ENCODE data around the gene NTNG2. TPM values are rescaled to one million over a fixed set of nuclear protein-coding genes. Genes with fewer than 3 reads are reported as not detected.

The NTNG2 gene
- total and polyA plus RNA-seq, 9 of the 15 experiments (the other 6 are each of a cell fraction or from before 2014, with no cell fraction given), result 0.01 to 0.11 (median 0.09) TPM; not detected in 6

DNA sequence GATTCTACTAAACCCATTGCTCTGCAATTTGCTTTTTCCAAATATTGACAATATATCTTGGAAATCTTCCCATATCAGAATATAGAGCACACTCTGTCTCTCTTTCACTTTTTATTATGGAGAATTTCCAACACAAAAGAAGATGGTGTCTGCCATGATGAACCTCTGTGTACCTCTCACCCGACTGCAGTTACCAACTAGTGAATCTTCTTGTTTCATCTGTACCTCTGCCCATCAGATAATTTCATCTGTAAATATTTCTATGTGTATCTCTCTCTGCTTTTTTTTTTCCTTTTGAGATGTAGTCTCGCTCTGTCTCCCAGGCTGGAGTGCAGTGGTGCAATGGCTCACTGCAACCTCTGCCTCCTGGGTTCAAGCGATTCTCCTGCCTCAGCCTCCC lies 62.8 kb downstream of the NTNG2 start:
- no peak overlapping the region for H3K27ac ChIP-seq (ENCODE audit: extremely low read depth, low read depth, low read length)
- H3K79me2 ChIP-seq (ENCODE audit: control insufficient read depth, insufficient read depth, low read length), result no peaks in the 10 kb centered on the region
- in situ Hi-C loops (cut with MboI) (no loop called here), intact Hi-C loops (cut with micrococcal nuclease) (no loop called here)
- no peaks in the 10 kb centered on the region for H3K9me3 ChIP-seq (replicated peaks; ENCODE audit: control insufficient read depth, insufficient read depth, low read depth, low read length)
- no peaks in the 10 kb centered on the region for H3K36me3 ChIP-seq (ENCODE audit: control insufficient read depth, insufficient read depth, low read length)
- 0% methylated on average over 3 of the region's 3 CpGs for WGBS (ENCODE audit: insufficient coverage, low coverage, missing lambda C conversion rate)
- DNase-seq (ENCODE audit: extremely low read depth in 1 of 4, low spot score in 3 of 4) (no peak), ATAC-seq (no peak), FAIRE-seq (no peak)
- no peak overlapping the region for H3K4me2 ChIP-seq (ENCODE audit: insufficient read depth, low read length)
- CTCF ChIA-PET (ENCODE audit: low intra/inter-chr PET ratio), result no interaction called here
- H3K27me3 ChIP-seq (ENCODE audit: control insufficient read depth in 2 of 2, insufficient read depth in 2 of 2, low read length in 2 of 2), result peaks cover 42 to 66% of the 10 kb centered on the region in 2 experiments
- no peaks in the 10 kb centered on the region for H3K9me1 ChIP-seq (ENCODE audit: control insufficient read depth, insufficient read depth, low read length)
- H3K4me3 ChIP-seq, result no peak overlapping the region
- no peak overlapping the region for H3K9ac ChIP-seq (ENCODE audit: insufficient read depth in 1 of 2, low read depth in 2 of 2, low read length in 2 of 2)
- BruUV-seq (replicated peaks), result no TSS peak
- POLR2A ChIA-PET, result interaction anchor here (0.6 to 1.0 kb wide), 2 partner anchors 16 to 81 kb away, joined by 3 read pairs; no protein-coding TSS in a partner anchor
- no peaks in the 10 kb centered on the region for H3K4me1 ChIP-seq (replicated peaks in 1 of 2; ENCODE audit: control insufficient read depth in 2 of 2, insufficient read depth in 2 of 2, low read length in 2 of 2)
- peaks cover 12% of the 10 kb centered on the region for H4K20me1 ChIP-seq (replicated peaks; ENCODE audit: control insufficient read depth, insufficient read depth, low read length)
- no peak overlapping the region for H2AFZ ChIP-seq (ENCODE audit: low read depth, low read length)
- TF ChIP-seq POLR2A (conservative IDR thresholded peaks at IDR 0.05) (no peak), MTA3 (IDR thresholded peaks at IDR 0.05; ENCODE audit: borderline replicate concordance) (no peak), CEBPB (tag; IDR thresholded peaks at IDR 0.05) (no peak), MGA (IDR thresholded peaks at IDR 0.05) (no peak), ZBTB11 (CRISPR knock-in tag; IDR thresholded peaks at IDR 0.05) (no peak), ZBTB1 (CRISPR knock-in tag; IDR thresholded peaks at IDR 0.05; ENCODE audit: borderline replicate concordance, low read depth) (no peak), RBM22 (IDR thresholded peaks at IDR 0.05; ENCODE audit: low read depth, low read length, poor library complexity, severe bottlenecking) (no peak), TARDBP (IDR thresholded peaks at IDR 0.05) (no peak)
